HAP-1 (cell line): ENCODE data around the gene RND1.
"Not testable (repeated sequence)": the region's sequence is repeated elsewhere in the genome, so short reads cannot be mapped to it uniquely, and the experiment has no call there.

Experiments
- DNase-seq, 2 experiments: peaks; one replicate each; pipeline ENCODE4 v3.0.0-alpha.2; 2016 to 2020; ENCODE audit warnings: low spot score in 2 of 2
- H3K27me3 ChIP-seq: fragments of 250-450 bp; sonication (Bioruptor Pico); 2 replicates; pipeline ENCODE4 v1.5.1; 2020; ENCODE audit warnings: low read depth, mild to moderate bottlenecking, moderate library complexity
- H3K36me3 ChIP-seq: fragments of 250-450 bp; sonication (Bioruptor Pico); replicated peaks from 2 replicates; pipeline ENCODE4 v1.5.1; 2020; ENCODE audit warnings: mild to moderate bottlenecking
- H3K4me1 ChIP-seq: fragments of 250-450 bp; sonication (Bioruptor Pico); 2 replicates; pipeline ENCODE4 v1.5.1; 2020; ENCODE audit warnings: mild to moderate bottlenecking
- H3K4me3 ChIP-seq: fragments of 250-450 bp; sonication (Bioruptor Pico); 2 replicates; pipeline ENCODE4 v1.5.1; 2020; ENCODE audit warnings: mild to moderate bottlenecking, moderate library complexity
- H3K9me3 ChIP-seq: fragments of 250-450 bp; sonication (Bioruptor Pico); 2 replicates; pipeline ENCODE4 v1.5.1; 2020; ENCODE audit warnings: mild to moderate bottlenecking, moderate library complexity
- in situ Hi-C: fragments of 300-500 bp; cut with MboI; formaldehyde crosslinking; loops from 3 replicates; pipeline ENCODE4 v1.14.3; 2020; ENCODE audit warnings: low sequenced_read_pairs, inconsistent platforms, mixed read lengths

The RND1 gene

GRCh38 chr12:48859607-48860006, 6.1 kb downstream of the RND1 start:
- H3K9me3 ChIP-seq: no peaks in the 10 kb centered on the region
- H3K4me3 ChIP-seq: no peak overlapping the region
- no peaks in the 10 kb centered on the region for H3K36me3 ChIP-seq
- in situ Hi-C loops: loop anchor here (5.0 kb wide), 1 partner anchor 118 kb away; the partner anchor contains the start of gene WNT1
- DNase-seq: no peak
- H3K4me1 ChIP-seq: peaks cover 17% of the 10 kb centered on the region
- no peaks in the 10 kb centered on the region for H3K27me3 ChIP-seq

GRCh38 chr12:48858043-48858442, 7.6 kb downstream of the RND1 start:
- Histone ChIP-seq H3K9me3 (no peaks in the 10 kb centered on the region), H3K4me1 (peaks cover 2% of the 10 kb centered on the region), H3K36me3 (no peaks in the 10 kb centered on the region), H3K4me3 (no peak overlapping the region), H3K27me3 (no peaks in the 10 kb centered on the region)
- in situ Hi-C loops: no loop called here
- no peak for DNase-seq

- Histone ChIP-seq H3K36me3 (no peaks in the 10 kb centered on the region), H3K9me3 (no peaks in the 10 kb centered on the region), H3K27me3 (no peaks in the 10 kb centered on the region), H3K4me1 (peaks cover 7% of the 10 kb centered on the region), H3K4me3 (no peak overlapping the region)
- no peak for DNase-seq
- in situ Hi-C loops: no loop called here
Observed at GRCh38 chr12:48857278-48857994, 8.2 kb downstream of the RND1 start.

DNA sequence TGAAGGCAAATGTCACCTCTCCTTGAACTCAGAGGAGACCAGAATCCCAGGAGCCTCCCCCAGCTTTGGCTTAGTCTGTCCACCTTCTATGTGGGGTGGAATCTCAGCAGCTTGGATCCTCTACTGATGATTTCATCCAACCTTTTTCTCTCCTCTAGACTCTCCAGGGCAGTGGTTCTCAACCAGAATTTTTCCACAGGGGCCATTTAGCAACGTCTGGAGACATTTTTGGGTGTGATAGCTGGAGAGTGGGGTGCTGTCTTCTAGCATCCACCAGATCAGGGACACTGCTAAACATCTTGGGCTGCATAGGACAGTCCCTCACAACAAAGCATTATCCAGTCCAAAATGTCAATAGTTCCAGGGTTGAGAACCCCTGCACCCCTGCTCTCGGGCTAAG, 9.3 kb downstream of the RND1 start:
- Histone ChIP-seq H3K27me3 (no peaks in the 10 kb centered on the region), H3K4me1 (peaks cover 9% of the 10 kb centered on the region), H3K9me3 (no peaks in the 10 kb centered on the region), H3K4me3 (no peak overlapping the region), H3K36me3 (no peaks in the 10 kb centered on the region)
- DNase-seq: no peak
- in situ Hi-C loops: no loop called here

DNA sequence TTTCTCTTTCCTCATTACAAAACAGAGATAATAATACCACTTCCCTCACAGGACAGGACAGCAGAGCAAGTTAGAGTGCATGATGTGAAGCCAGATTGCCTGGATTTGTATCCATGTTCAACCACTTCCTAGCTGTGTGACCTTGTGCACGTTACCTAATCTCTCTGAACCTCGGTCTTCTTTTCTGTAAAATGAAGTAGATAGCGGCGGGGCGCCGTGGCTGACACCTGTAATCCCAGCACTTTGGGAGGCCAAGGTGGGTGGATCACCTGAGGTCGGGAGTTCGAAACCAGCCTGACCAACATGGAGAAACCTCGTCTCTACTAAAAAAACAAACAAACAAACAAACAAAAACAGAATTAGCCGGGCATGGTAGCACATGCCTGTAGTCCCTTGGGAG, 10.7 kb downstream of the RND1 start:
- H3K4me3 ChIP-seq, H3K9me3 ChIP-seq, H3K27me3 ChIP-seq, H3K36me3 ChIP-seq, DNase-seq: not testable (repeated sequence)
- in situ Hi-C loops: loop anchor here (5.0 kb wide), 1 partner anchor 32 kb away; no protein-coding TSS in a partner anchor
- peaks cover 14% of the 10 kb centered on the region for H3K4me1 ChIP-seq

- no peak overlapping the region for H3K4me3 ChIP-seq
- in situ Hi-C loops: loop anchor here (5.0 kb wide), 1 partner anchor 33 kb away; no protein-coding TSS in a partner anchor
Observed at GRCh38 chr12:48854488-48854887, 11.2 kb downstream of the RND1 start.

GRCh38 chr12:48852734-48853688, 12.7 kb downstream of the RND1 start:
- H3K9me3 ChIP-seq: no peaks in the 10 kb centered on the region

More at GRCh38 chr12:48854488-48854887, 11.2 kb downstream of the RND1 start:
- no peak for DNase-seq
- H3K27me3 ChIP-seq: no peaks in the 10 kb centered on the region
- H3K4me1 ChIP-seq: peaks cover 14% of the 10 kb centered on the region
- H3K9me3 ChIP-seq: no peaks in the 10 kb centered on the region
- H3K36me3 ChIP-seq: peaks cover 9% of the 10 kb centered on the region

GRCh38 chr12:48851883-48852733, 13.6 kb downstream of the RND1 start, which contains the start of gene DDX23:
TSS of gene DDX23 (minus strand) at chr12:48852163. CDS start at chr12:48845782, 6,381 bp downstream.
- Histone ChIP-seq H3K9me3 (no peaks in the 10 kb centered on the region), H3K4me3 (peak within 1 kb of the TSS; percentile 67), H3K27me3 (no peaks in the 10 kb centered on the region), H3K36me3 (peaks cover 9% of the 10 kb centered on the region), H3K4me1 (peaks cover 14% of the 10 kb centered on the region)
- in situ Hi-C loops: loop anchor here (5.0 kb wide), 1 partner anchor 35 kb away; no protein-coding TSS in a partner anchor
- DNase-seq: peak; percentile 96 to 98

More at GRCh38 chr12:48852734-48853688, 12.7 kb downstream of the RND1 start:
- Histone ChIP-seq H3K36me3 (peaks cover 9% of the 10 kb centered on the region), H3K4me3 (peak overlapping the region; percentile 67), H3K27me3 (no peaks in the 10 kb centered on the region), H3K4me1 (peaks cover 14% of the 10 kb centered on the region)
- peak; percentile 84 to 92 for DNase-seq
- in situ Hi-C loops: loop anchor here (5.0 kb wide), 1 partner anchor 34 kb away; no protein-coding TSS in a partner anchor

DNA sequence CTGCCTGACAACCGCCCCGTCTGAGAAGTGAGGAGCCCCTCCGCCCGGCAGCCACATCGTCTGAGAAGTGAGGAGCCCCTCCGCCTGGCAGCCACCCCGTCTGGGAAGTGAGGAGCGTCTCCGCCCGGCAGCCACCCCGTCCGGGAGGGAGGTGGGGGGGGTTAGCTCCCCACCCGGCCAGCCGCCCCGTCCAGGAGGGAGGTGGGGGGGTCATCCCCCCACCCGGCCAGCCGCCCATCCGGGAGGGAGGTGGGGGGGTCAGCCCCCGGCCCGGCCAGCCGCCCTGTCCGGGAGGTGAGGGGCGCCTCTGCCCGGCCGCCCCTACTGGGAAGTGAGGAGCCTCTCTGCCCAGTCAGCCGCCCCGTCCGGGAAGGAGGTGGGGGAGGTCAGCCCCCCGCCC, 23.6 kb downstream of the RND1 start:
- DNase-seq, H3K9me3 ChIP-seq, H3K4me1 ChIP-seq, H3K27me3 ChIP-seq, H3K4me3 ChIP-seq, in situ Hi-C loops: not testable (repeated sequence)
- peaks cover 70% of the 10 kb centered on the region for H3K36me3 ChIP-seq

DNA sequence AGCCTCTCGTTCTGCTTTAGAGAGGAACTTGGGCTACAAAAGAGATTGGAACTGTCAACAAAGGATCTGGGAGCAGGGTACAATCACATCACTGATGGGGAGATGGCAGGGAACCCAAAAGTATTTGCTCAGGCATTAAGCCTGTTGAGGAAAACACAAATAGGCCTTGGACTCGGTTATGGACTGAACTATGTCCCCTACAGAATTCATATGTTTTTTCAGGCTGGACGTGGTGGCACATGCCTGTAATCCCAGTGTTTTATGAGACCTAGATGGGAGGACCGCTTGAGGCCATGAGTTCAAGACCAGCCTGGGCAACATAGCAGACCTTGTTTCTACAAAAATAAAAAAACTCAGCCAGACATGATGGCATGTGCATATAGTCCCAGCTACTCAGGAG, 27.6 kb downstream of the RND1 start:
- H3K4me3 ChIP-seq: no peak overlapping the region
- no peak for DNase-seq
- H3K4me1 ChIP-seq: no peaks in the 10 kb centered on the region
- in situ Hi-C loops: no loop called here
- H3K27me3 ChIP-seq: no peaks in the 10 kb centered on the region
- peaks cover 80% of the 10 kb centered on the region for H3K36me3 ChIP-seq
- H3K9me3 ChIP-seq: no peaks in the 10 kb centered on the region; the same call in 1 of the 2 replicates

- in situ Hi-C loops: no loop called here
- Histone ChIP-seq H3K9me3 (no peaks in the 10 kb centered on the region; the same call in 1 of the 2 replicates), H3K27me3 (no peaks in the 10 kb centered on the region), H3K4me3 (no peak overlapping the region), H3K36me3 (peaks cover 99% of the 10 kb centered on the region), H3K4me1 (no peaks in the 10 kb centered on the region)
- no peak for DNase-seq
Observed at GRCh38 chr12:48832321-48833060, 33.2 kb downstream of the RND1 start.

- Histone ChIP-seq H3K36me3 (peaks cover 91% of the 10 kb centered on the region), H3K9me3 (no peaks in the 10 kb centered on the region; the same call in 1 of the 2 replicates)
- in situ Hi-C loops: no loop called here
Observed at GRCh38 chr12:48831257-48831656, 34.4 kb downstream of the RND1 start.

More at GRCh38 chr12:48831257-48831656, 34.4 kb downstream of the RND1 start:
- Histone ChIP-seq H3K4me3 (no peak overlapping the region), H3K4me1 (no peaks in the 10 kb centered on the region), H3K27me3 (no peaks in the 10 kb centered on the region)
- DNase-seq: no peak
